GM23248 (cell line): ENCODE results near the gene PRDM1. TPM values are rescaled to one million over a fixed set of nuclear protein-coding genes. Genes with fewer than 3 reads are reported as not detected.

Experiments
- DNase-seq: peaks from one replicate; pipeline ENCODE4 v3.0.0-alpha.2; 2015
- H2AFZ ChIP-seq: fragments of 200-600 bp; sonication (generic); 2 replicates; pipeline ENCODE4 v1.6.1; 2016; ENCODE audit warnings: antibody characterized with exemption
- H3F3A ChIP-seq: fragments of 200-600 bp; sonication (generic); 2 replicates; pipeline ENCODE4 v1.6.1; 2016; ENCODE audit warnings: mild to moderate bottlenecking, antibody characterized with exemption, mixed run types; ENCODE audit not compliant: insufficient read depth
- H3K27ac ChIP-seq: fragments of 200-600 bp; sonication (generic); 2 replicates; pipeline ENCODE4 v1.5.1; 2016; ENCODE audit warnings: mild to moderate bottlenecking
- H3K27me3 ChIP-seq: fragments of 200-600 bp; sonication (generic); replicated peaks from 2 replicates; pipeline ENCODE4 v1.6.1; 2016; ENCODE audit warnings: mild to moderate bottlenecking; ENCODE audit not compliant: insufficient read depth
- H3K36me3 ChIP-seq: fragments of 200-600 bp; sonication (generic); 2 replicates; pipeline ENCODE4 v1.6.1; 2016; ENCODE audit warnings: low read depth, mild to moderate bottlenecking
- H3K4me1 ChIP-seq: fragments of 200-600 bp; sonication (generic); 2 replicates; pipeline ENCODE4 v1.6.1; 2016; ENCODE audit warnings: mild to moderate bottlenecking; ENCODE audit not compliant: insufficient read depth
- H3K4me2 ChIP-seq: fragments of 200-600 bp; sonication (generic); one replicate; pipeline ENCODE4 v1.6.1; 2016; ENCODE audit warnings: mild to moderate bottlenecking; ENCODE audit not compliant: unreplicated experiment
- H3K4me3 ChIP-seq: fragments of 200-600 bp; sonication (generic); 2 replicates; pipeline ENCODE4 v1.5.1; 2016; ENCODE audit warnings: mild to moderate bottlenecking
- H3K79me2 ChIP-seq: fragments of 200-600 bp; sonication (generic); 2 replicates; pipeline ENCODE4 v1.6.1; 2016; ENCODE audit warnings: mild to moderate bottlenecking; ENCODE audit not compliant: insufficient read depth
- H3K9ac ChIP-seq: fragments of 200-600 bp; sonication (generic); 2 replicates; pipeline ENCODE4 v1.6.1; 2016; ENCODE audit warnings: mild to moderate bottlenecking
- H3K9me2 ChIP-seq: fragments of 200-600 bp; sonication (generic); 2 replicates; pipeline ENCODE4 v1.6.1; 2016; ENCODE audit warnings: mixed run types, mild to moderate bottlenecking, moderate library complexity; ENCODE audit not compliant: insufficient read depth
- H3K9me3 ChIP-seq: fragments of 200-600 bp; sonication (generic); one replicate; pipeline ENCODE4 v1.6.1; 2017; ENCODE audit warnings: low read depth
- H4K20me1 ChIP-seq: fragments of 200-600 bp; sonication (generic); 2 replicates; pipeline ENCODE4 v1.6.0; 2016; ENCODE audit not compliant: insufficient read depth
- EZH2 ChIP-seq: fragments of 200-600 bp; sonication (generic); IDR thresholded peaks from 2 replicates; pipeline ENCODE4 v1.6.1; 2018; ENCODE audit warnings: antibody characterized with exemption, mild to moderate bottlenecking; ENCODE audit not compliant: insufficient read depth, poor library complexity, severe bottlenecking
- EZH2phosphoT487 ChIP-seq: fragments of 200-600 bp; sonication (generic); IDR thresholded peaks from 2 replicates; pipeline ENCODE4 v1.6.1; 2018; ENCODE audit warnings: antibody characterized with exemption, moderate library complexity, mild to moderate bottlenecking, low read depth; ENCODE audit not compliant: insufficient read depth
- WGBS, 2 experiments: methylation state at CpG; one replicate each; pipeline ENCODE4 v1.1.6; 2015 to 2017; ENCODE audit warnings: low lambda C conversion rate in 2 of 2, low coverage in 1 of 2; ENCODE audit errors: missing lambda C conversion rate in 2 of 2; 5-methylcytosine and 5-hydroxymethylcytosine counted together
- in situ Hi-C: fragments of 300-500 bp; cut with MboI; formaldehyde crosslinking; loops from 2 replicates; pipeline ENCODE4 v1.15.0; 2020
- polyA plus RNA-seq: library from polyadenylated mRNA; unstranded; fragments of >200 nt; fragmentation: Nextera tagmentation; extraction: Ambion mirVana; gene quantifications from 2 replicates; pipeline ENCODE4 v1.2.1, GENCODE V29; 2016
- total RNA-seq: library from RNA; depleted of rRNA; stranded (reverse); fragments of >200 nt; shearing (Covaris generic); gene quantifications from 2 replicates; pipeline ENCODE4 v1.2.3, GENCODE V29; 2014

Gene PRDM1
- total and polyA plus RNA-seq, 2 experiments from 2014 or later: 2.7 to 3.9 TPM

- TF ChIP-seq EZH2phosphoT487 (no peak), EZH2 (no peak)
- no peaks in the 10 kb centered on the region for H3K79me2 ChIP-seq
- H4K20me1 ChIP-seq: no peaks in the 10 kb centered on the region
- no peaks in the 10 kb centered on the region for H3K9me2 ChIP-seq
- H3K27ac ChIP-seq: no peak overlapping the region
- DNase-seq: no peak
- WGBS, 2 experiments: 91 to 97% methylated on average over 1 of the region's 1 CpG
- no peak overlapping the region for H3K9ac ChIP-seq
- no peaks in the 10 kb centered on the region for H3K27me3 ChIP-seq
- in situ Hi-C loops: no loop called here
- no peak overlapping the region for H3K4me3 ChIP-seq
- H3K4me1 ChIP-seq: no peaks in the 10 kb centered on the region
- H2AFZ ChIP-seq: no peak overlapping the region
- no peaks in the 10 kb centered on the region for H3F3A ChIP-seq
- no peaks in the 10 kb centered on the region for H3K9me3 ChIP-seq
- H3K36me3 ChIP-seq: no peaks in the 10 kb centered on the region
- no peak overlapping the region for H3K4me2 ChIP-seq
Measured at GRCh38 chr6:106056746-106057390, 29.3 kb upstream of the PRDM1 start.

GRCh38 chr6:106059331-106059730 is 26.8 kb upstream of the PRDM1 start:
- Histone ChIP-seq H4K20me1 (no peaks in the 10 kb centered on the region), H3K9me3 (no peaks in the 10 kb centered on the region), H3K9me2 (no peaks in the 10 kb centered on the region), H3K27ac (no peak overlapping the region), H3K79me2 (no peaks in the 10 kb centered on the region), H3K4me1 (peaks cover 13% of the 10 kb centered on the region), H3F3A (peaks cover 14% of the 10 kb centered on the region), H3K27me3 (no peaks in the 10 kb centered on the region), H3K4me3 (no peak overlapping the region), H2AFZ (no peak overlapping the region), H3K36me3 (no peaks in the 10 kb centered on the region), H3K4me2 (no peak overlapping the region), H3K9ac (no peak overlapping the region)
- TF ChIP-seq EZH2: no peak
- no peak for DNase-seq
- 85 to 86% methylated on average over 2 of the region's 2 CpGs for WGBS, 2 experiments
- in situ Hi-C loops: no loop called here

- WGBS, 2 experiments: 89 to 95% methylated on average over 3 of the region's 3 CpGs
- H3K79me2 ChIP-seq: no peaks in the 10 kb centered on the region
- H3K36me3 ChIP-seq: no peaks in the 10 kb centered on the region
- H3F3A ChIP-seq: peaks cover 17% of the 10 kb centered on the region
- H3K4me3 ChIP-seq: no peak overlapping the region
- no peak overlapping the region for H3K4me2 ChIP-seq
- H4K20me1 ChIP-seq: no peaks in the 10 kb centered on the region
- no peaks in the 10 kb centered on the region for H3K27me3 ChIP-seq
- no peaks in the 10 kb centered on the region for H3K9me3 ChIP-seq
- no peaks in the 10 kb centered on the region for H3K9me2 ChIP-seq
- no peak overlapping the region for H3K9ac ChIP-seq
- TF ChIP-seq EZH2phosphoT487 (no peak), EZH2 (no peak)
- in situ Hi-C loops: no loop called here
- H3K27ac ChIP-seq: no peak overlapping the region
- peaks cover 21% of the 10 kb centered on the region for H3K4me1 ChIP-seq
- DNase-seq: no peak
- no peak overlapping the region for H2AFZ ChIP-seq
Measured at GRCh38 chr6:106060167-106060566, 26.0 kb upstream of the PRDM1 start.

- Histone ChIP-seq H4K20me1 (no peaks in the 10 kb centered on the region), H3K4me3 (no peak overlapping the region), H3K27me3 (no peaks in the 10 kb centered on the region), H3K9ac (no peak overlapping the region), H2AFZ (peak overlapping the region; percentile 28; the same call in 1 of the 2 replicates), H3K36me3 (no peaks in the 10 kb centered on the region), H3F3A (peaks cover 23% of the 10 kb centered on the region), H3K27ac (peak overlapping the region; percentile 19), H3K9me2 (no peaks in the 10 kb centered on the region), H3K79me2 (no peaks in the 10 kb centered on the region), H3K4me1 (peaks cover 21% of the 10 kb centered on the region), H3K9me3 (no peaks in the 10 kb centered on the region), H3K4me2 (peak overlapping the region; percentile 34)
- DNase-seq: peak; percentile 62
- WGBS, 2 experiments: 42 to 49% methylated on average over 2 of the region's 2 CpGs
- no peak for TF ChIP-seq EZH2phosphoT487
- TF ChIP-seq EZH2: no peak
- in situ Hi-C loops: no loop called here
Measured at GRCh38 chr6:106063448-106063850, 22.7 kb upstream of the PRDM1 start.

GRCh38 chr6:106064142-106064541 is 22.0 kb upstream of the PRDM1 start:
- no peak overlapping the region for H3K9ac ChIP-seq
- H3K9me3 ChIP-seq: no peaks in the 10 kb centered on the region
- peak overlapping the region; percentile 19; the same call in 1 of the 2 replicates for H3K27ac ChIP-seq
- H3F3A ChIP-seq: peaks cover 23% of the 10 kb centered on the region
- no peaks in the 10 kb centered on the region for H3K79me2 ChIP-seq
- H3K4me1 ChIP-seq: peaks cover 21% of the 10 kb centered on the region
- no peaks in the 10 kb centered on the region for H3K9me2 ChIP-seq
- H3K27me3 ChIP-seq: no peaks in the 10 kb centered on the region
- DNase-seq: peak; percentile 5
- no peak for TF ChIP-seq EZH2phosphoT487
- no peak for TF ChIP-seq EZH2
- H4K20me1 ChIP-seq: no peaks in the 10 kb centered on the region
- in situ Hi-C loops: no loop called here
- no peak overlapping the region for H3K4me3 ChIP-seq
- no peaks in the 10 kb centered on the region for H3K36me3 ChIP-seq
- H3K4me2 ChIP-seq: peak overlapping the region; percentile 34
- peak overlapping the region; percentile 28; the same call in 1 of the 2 replicates for H2AFZ ChIP-seq
- WGBS, 2 experiments: 50 to 62% methylated on average over 3 of the region's 3 CpGs
